Raji (cell line): Measurements from ENCODE around the gene EVX1.

ENCODE experiments used
- POLR2A ChIP-seq: IDR thresholded peaks from 2 replicates; pipeline ENCODE4 v1.6.1; 2011; ENCODE audit warnings: low read depth, low read length, control low read depth; ENCODE audit not compliant: insufficient read depth

The EVX1 gene

DNA sequence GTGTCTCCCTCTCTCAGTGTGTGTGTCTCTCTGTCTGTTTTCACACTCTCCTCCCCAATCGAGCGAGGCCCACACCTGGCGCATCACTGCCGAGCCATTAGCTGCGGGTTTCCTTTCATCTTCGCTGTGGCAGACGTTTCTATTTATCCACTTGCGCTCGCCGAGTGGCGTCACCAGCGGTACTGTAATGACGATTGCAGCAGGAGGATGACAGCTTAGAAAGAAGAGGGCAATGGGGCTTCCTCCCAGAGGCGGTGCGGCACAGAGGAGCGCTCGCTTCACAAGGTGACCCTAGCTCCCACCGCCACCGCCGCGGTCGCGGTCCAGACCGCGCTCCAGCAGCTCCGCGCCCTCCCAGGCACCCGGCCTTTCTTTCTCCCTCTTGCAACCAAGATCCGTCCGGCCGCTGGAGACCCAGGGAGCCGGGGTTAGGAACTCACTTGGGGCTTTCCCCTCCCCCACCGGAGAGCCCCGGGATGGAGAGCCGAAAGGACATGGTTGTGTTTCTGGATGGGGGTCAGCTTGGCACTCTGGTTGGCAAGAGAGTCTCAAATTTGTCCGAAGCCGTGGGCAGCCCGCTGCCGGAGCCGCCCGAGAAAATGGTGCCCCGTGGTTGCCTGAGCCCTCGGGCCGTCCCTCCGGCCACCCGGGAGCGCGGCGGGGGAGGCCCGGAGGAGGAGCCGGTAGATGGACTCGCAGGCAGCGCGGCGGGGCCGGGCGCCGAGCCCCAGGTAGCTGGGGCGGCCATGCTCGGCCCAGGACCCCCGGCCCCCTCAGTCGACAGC lies at the start of gene EVX1:
Gene EVX1, plus strand, starts transcription at position 248 of the 785 bp plus-strand sequence. Its CDS starts 229 bp downstream, at position 477.
- no peak for TF ChIP-seq POLR2A

GRCh38 chr7:27193335-27194001 lies 49.1 kb upstream of the EVX1 start:
- no peak for TF ChIP-seq POLR2A

GRCh38 chr7:27194002-27194352 lies 48.6 kb upstream of the EVX1 start:
- no peak for TF ChIP-seq POLR2A

DNA sequence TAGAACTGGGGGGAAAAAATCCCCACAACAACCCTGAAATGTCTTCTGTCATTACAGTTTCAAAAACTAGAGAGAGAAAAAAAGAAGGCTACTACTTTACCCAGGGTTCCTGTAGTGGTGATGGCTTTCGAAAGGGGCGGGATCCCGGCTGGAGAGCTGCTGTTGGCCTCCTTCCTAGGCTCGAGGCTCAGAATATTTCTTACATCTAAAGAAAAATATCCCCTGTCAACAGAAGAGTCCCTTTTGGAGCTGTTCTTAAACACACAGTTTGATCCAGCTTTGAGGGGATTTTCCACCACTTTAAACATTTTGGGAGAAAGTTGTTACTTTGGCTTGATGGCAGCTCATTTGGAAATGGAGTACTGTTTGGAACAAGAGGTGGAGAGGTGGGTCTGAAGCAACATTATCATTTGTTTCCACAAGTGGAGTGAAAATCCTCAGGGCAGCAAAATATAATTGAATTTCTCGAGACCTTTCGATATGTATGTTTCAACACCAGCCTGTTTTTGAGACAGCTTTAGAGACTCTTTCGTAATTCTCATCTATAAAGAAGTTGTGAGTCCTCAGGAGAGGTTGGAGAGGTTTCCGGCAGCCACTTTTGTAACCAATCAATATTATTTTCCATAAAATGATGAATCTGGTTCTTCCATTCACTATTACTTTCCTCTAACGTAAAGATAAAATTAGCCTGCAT lies 47.8 kb upstream of the EVX1 start:
- no peak for TF ChIP-seq POLR2A

DNA sequence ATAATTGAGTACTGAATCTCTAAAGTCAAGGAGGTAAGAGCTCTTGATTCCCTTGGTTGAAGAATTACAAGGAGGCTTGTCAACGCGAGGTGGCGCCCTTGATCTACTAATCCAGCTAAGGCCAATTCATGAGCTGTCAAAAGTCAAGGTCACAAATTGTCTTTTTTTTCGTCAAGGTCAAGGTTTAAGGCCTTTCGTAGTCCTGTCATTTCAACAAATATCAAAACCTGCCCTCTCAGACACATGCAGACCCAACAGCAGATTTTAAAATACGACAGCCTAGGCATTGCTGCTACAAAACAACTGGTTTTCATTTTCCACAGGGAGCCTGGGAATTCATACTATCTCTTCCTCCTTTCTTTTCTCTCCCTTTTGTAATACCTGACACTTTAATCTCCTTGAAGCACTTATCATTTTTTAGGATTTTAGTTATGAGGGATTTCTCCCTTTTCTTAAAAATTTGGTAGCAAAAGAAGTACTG lies 46.3 kb upstream of the EVX1 start:
- TF ChIP-seq POLR2A, result no peak

- TF ChIP-seq POLR2A, result no peak
Measured at GRCh38 chr7:27197137-27198042, 45.2 kb upstream of the EVX1 start.

GRCh38 chr7:27198138-27198841 lies 44.3 kb upstream of the EVX1 start:
- TF ChIP-seq POLR2A, result no peak

DNA sequence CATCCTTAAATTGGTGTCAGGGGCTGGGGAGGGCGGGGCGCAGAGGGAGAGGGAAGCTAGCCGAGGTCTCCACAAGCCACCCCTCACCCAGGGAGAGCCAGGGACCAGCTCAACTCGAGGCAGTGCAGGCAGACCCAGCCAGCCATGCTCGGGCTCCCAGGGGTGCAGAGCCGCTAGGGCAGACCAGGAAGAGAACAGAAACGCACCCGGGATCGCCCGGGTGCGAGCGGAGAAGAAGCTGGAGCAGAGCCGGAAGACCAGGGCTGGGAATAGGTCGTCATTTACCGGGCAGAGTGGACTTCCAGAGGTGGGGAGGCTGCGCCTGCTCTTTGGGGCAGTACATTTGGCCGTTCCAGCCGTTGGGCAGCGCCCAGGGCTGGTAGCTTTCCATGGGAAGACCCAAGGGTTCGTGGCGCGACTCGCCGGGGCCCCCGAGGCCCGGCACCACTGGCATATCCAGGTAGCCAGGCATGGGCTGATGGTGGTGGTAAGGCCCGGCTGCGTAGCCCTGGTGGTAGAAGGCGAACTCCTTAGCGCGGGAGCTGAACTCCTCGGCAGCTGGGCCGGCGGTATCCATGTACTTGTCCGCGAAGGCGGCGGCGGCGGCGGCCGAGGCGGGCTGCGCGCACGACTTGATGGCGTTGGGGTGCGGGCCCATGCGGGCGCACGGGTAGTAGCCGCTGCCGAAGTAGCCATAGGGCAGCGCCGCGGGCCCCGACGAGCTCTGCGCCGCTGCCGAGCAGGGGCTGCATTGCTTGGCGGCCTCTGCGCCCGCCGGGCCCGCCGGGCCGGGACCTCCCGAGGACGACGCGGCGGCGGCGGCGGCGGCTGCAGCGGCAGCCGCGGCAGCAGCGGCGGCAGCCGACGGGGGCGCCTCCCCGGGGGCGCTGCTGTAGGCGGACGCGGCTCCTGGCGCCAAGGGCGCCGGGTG lies 43.5 kb upstream of the EVX1 start:
- no peak for TF ChIP-seq POLR2A

- no peak for TF ChIP-seq POLR2A
Measured at GRCh38 chr7:27199849-27200760, 42.5 kb upstream of the EVX1 start, which contains the start of gene HOXA13. HOXA13 (minus strand) TSS chr7:27200091; CDS start chr7:27200077, 14 bp downstream.

- no peak for TF ChIP-seq POLR2A
Measured at GRCh38 chr7:27200761-27201579, 41.6 kb upstream of the EVX1 start.

- TF ChIP-seq POLR2A, result no peak
Measured at GRCh38 chr7:27201580-27202017, 41.0 kb upstream of the EVX1 start.
